PC-9 (cell line): ENCODE measurements around the gene ACAD10. TPM values are rescaled to one million over a fixed set of nuclear protein-coding genes. Genes with fewer than 3 reads are reported as not detected.

ENCODE experiments used
- BruUV-seq: library from RNA; stranded (reverse); fragments of 400-500 nt; replicated peaks from 2 replicates; lab custom pipeline; 2021; lab: Mats Ljungman, UMichigan
- CTCF ChIA-PET: fragments of 300-600 bp; sonication (Branson Sonifier 250); formaldehyde crosslinking; loops from one replicate; lab custom pipeline; 2022; ENCODE audit warnings: antibody characterized with exemption; lab: Charles Lee
- POLR2A ChIA-PET: fragments of 300-600 bp; sonication (Branson Sonifier 250); formaldehyde crosslinking; loops from one replicate; lab custom pipeline; 2022; ENCODE audit warnings: antibody characterized with exemption; ENCODE audit not compliant: unreplicated experiment; lab: Charles Lee
- DNase-seq, 2 experiments: peaks; one replicate each; pipeline versions ENCODE4 v3.0.0 to v3.0.0-alpha.2; 2015 to 2022; ENCODE audit warnings: mixed read lengths in 1 of 2
- H2AFZ ChIP-seq: fragments of 200-600 bp; sonication (generic); 2 replicates; pipeline ENCODE4 v1.8.1; 2017; ENCODE audit warnings: antibody characterized with exemption
- H3F3A ChIP-seq: fragments of 200-600 bp; sonication (generic); 2 replicates; pipeline ENCODE4 v1.8.1; 2017; ENCODE audit warnings: antibody characterized with exemption, mild to moderate bottlenecking, low read depth; ENCODE audit not compliant: insufficient read depth
- H3K27ac ChIP-seq: fragments of 200-600 bp; sonication (generic); 2 replicates; pipeline ENCODE4 v1.6.1; 2016; ENCODE audit warnings: mixed run types
- H3K27me3 ChIP-seq: fragments of 200-600 bp; sonication (generic); 2 replicates; pipeline ENCODE4 v1.6.1; 2016; ENCODE audit warnings: low read depth, mixed run types; ENCODE audit not compliant: insufficient read depth
- H3K36me3 ChIP-seq: fragments of 200-600 bp; sonication (generic); 2 replicates; pipeline ENCODE4 v1.6.1; 2016; ENCODE audit warnings: low read depth, mixed run types
- H3K4me1 ChIP-seq: fragments of 200-600 bp; sonication (generic); replicated peaks from 2 replicates; pipeline ENCODE4 v1.6.1; 2016; ENCODE audit warnings: mixed run types; ENCODE audit not compliant: insufficient read depth
- H3K4me2 ChIP-seq: fragments of 200-600 bp; sonication (generic); 2 replicates; pipeline ENCODE4 v1.6.1; 2017; ENCODE audit warnings: mixed run types
- H3K4me3 ChIP-seq: fragments of 200-600 bp; sonication (generic); 2 replicates; pipeline ENCODE4 v1.6.1; 2016; ENCODE audit warnings: mixed run types
- H3K79me2 ChIP-seq: fragments of 200-600 bp; sonication (generic); 2 replicates; pipeline ENCODE4 v1.6.1; 2017; ENCODE audit warnings: low read depth, mixed run types
- H3K9me2 ChIP-seq: fragments of 200-600 bp; sonication (generic); 2 replicates; pipeline ENCODE4 v1.8.1; 2017; ENCODE audit warnings: mild to moderate bottlenecking; ENCODE audit not compliant: insufficient read depth
- H3K9me3 ChIP-seq: fragments of 200-600 bp; sonication (generic); 2 replicates; pipeline ENCODE4 v1.8.1; 2016; ENCODE audit warnings: low read depth; ENCODE audit not compliant: insufficient read depth
- H4K20me1 ChIP-seq: fragments of 200-600 bp; sonication (generic); 2 replicates; pipeline ENCODE4 v1.8.1; 2017; ENCODE audit not compliant: insufficient read depth
- EZH2 ChIP-seq: fragments of 200-600 bp; sonication (generic); IDR thresholded peaks from 2 replicates; pipeline ENCODE4 v1.8.0; 2017; ENCODE audit warnings: antibody characterized with exemption, low read depth
- intact Hi-C: fragments of 100-400 bp; cut with micrococcal nuclease; formaldehyde crosslinking; loops from one replicate; pipeline ENCODE4 v1.10.0; 2022; ENCODE audit not compliant: unreplicated experiment
- total RNA-seq: library from RNA; stranded (reverse); gene quantifications from 2 replicates; pipeline ENCODE4 v1.2.3, GENCODE V29; 2021
- TF ChIP-seq, protein P1 (sequence below): fragments of 200-600 bp; sonication (generic); conservative IDR thresholded peaks from 2 replicates; pipeline ENCODE4 v1.6.1; 2017; ENCODE audit warnings: mixed run types, antibody characterized with exemption, mild to moderate bottlenecking, moderate library complexity

The ACAD10 gene
- total RNA-seq, 1 experiment from 2014 or later, result 30.3 TPM

DNA sequence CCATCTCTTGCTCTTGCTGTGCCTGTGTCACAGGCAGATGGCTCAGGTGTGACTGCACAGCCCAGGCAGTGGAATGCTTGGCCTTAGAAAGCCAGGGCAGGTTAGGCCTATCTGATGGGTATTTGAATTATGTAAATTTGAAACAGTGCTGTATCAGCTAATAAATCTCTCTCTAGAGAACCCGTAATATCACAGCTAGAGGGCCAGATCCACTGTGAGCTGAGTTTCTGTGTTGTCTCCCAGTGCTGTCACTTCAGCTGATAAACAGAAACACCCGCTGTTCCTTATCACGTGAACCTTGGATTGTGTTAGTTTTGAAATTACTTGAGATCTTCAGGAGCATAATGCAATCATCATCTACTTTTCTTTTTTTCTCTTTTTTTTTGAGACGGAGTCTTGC, 59.4 kb downstream of the ACAD10 start:
- TF ChIP-seq EZH2, result no peak
- TF ChIP-seq, protein P1, sequence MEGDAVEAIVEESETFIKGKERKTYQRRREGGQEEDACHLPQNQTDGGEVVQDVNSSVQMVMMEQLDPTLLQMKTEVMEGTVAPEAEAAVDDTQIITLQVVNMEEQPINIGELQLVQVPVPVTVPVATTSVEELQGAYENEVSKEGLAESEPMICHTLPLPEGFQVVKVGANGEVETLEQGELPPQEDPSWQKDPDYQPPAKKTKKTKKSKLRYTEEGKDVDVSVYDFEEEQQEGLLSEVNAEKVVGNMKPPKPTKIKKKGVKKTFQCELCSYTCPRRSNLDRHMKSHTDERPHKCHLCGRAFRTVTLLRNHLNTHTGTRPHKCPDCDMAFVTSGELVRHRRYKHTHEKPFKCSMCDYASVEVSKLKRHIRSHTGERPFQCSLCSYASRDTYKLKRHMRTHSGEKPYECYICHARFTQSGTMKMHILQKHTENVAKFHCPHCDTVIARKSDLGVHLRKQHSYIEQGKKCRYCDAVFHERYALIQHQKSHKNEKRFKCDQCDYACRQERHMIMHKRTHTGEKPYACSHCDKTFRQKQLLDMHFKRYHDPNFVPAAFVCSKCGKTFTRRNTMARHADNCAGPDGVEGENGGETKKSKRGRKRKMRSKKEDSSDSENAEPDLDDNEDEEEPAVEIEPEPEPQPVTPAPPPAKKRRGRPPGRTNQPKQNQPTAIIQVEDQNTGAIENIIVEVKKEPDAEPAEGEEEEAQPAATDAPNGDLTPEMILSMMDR, result no peak
- Histone ChIP-seq H3K4me3 (no peak overlapping the region), H3K27ac (no peak overlapping the region), H3K9me3 (no peaks in the 10 kb centered on the region), H3K4me1 (no peaks in the 10 kb centered on the region), H3K9me2 (no peaks in the 10 kb centered on the region), H4K20me1 (no peaks in the 10 kb centered on the region), H3K36me3 (no peaks in the 10 kb centered on the region), H2AFZ (no peak overlapping the region), H3K4me2 (no peak overlapping the region), H3K79me2 (no peaks in the 10 kb centered on the region), H3F3A (no peaks in the 10 kb centered on the region), H3K27me3 (no peaks in the 10 kb centered on the region)
- intact Hi-C loops, result no loop called here
- CTCF ChIA-PET, result no interaction called here
- BruUV-seq, result no TSS peak
- POLR2A ChIA-PET, result no interaction called here
- DNase-seq, result no peak

DNA sequence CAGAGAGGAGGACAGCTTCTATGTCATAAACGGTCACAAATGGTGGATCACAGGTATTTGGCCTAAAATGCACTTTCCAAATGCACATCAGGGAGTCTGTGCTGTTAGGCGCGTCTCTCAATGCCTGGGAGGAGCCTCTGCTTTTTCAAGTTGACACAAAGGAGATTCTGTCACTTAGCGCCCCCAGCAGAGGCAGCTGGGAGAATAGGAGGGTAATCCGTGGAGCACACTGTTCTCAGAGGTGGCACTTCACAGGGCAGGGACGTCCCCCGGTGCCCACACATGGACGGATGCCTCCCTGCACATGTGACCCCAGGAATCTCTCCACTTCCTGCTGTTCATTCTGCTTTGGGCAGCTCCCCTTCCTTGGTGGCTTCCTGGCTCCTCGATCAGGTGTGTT, 61.5 kb downstream of the ACAD10 start:
- H3K4me3 ChIP-seq, result no peak overlapping the region
- no peak for TF ChIP-seq EZH2
- TF ChIP-seq, protein P1, result no peak
- no peaks in the 10 kb centered on the region for H3K27me3 ChIP-seq
- 0 out of 2 replicates have a peak, but pooled peaks cover 5% of the 10 kb centered on the region for H3K36me3 ChIP-seq
- no peaks in the 10 kb centered on the region for H3K9me2 ChIP-seq
- H3K79me2 ChIP-seq, result no peaks in the 10 kb centered on the region
- no peak for DNase-seq
- no peaks in the 10 kb centered on the region for H4K20me1 ChIP-seq
- ChIA-PET POLR2A (no interaction called here), CTCF (no interaction called here)
- no peaks in the 10 kb centered on the region for H3K9me3 ChIP-seq
- H3K4me1 ChIP-seq, result no peaks in the 10 kb centered on the region
- no TSS peak for BruUV-seq
- intact Hi-C loops, result no loop called here
- H2AFZ ChIP-seq, result no peak overlapping the region
- no peaks in the 10 kb centered on the region for H3F3A ChIP-seq
- H3K4me2 ChIP-seq, result no peak overlapping the region
- no peak overlapping the region for H3K27ac ChIP-seq

DNA sequence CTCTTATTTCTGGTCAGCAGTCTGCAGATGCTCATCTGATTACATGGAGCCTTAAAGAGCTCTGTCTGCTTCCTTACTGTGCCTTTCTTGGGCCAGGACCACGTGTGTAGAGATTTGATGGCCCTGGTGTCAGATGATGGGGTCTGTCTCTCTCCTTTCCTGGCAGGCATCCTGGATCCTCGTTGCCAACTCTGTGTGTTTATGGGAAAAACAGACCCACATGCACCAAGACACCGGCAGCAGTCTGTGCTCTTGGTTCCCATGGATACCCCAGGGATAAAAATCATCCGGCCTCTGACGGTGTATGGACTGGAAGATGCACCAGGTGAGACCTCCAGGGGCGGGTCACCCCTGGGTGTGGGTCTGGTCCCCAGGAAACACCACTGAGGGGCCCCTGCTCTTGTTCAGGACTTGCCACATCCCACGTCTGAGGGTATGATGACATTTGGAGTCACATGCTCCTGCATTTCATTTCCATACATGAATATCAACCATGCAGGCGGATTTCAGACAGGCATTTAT, 62.4 kb downstream of the ACAD10 start:
- H3K9me2 ChIP-seq, result no peaks in the 10 kb centered on the region
- no peaks in the 10 kb centered on the region for H3K9me3 ChIP-seq
- no peaks in the 10 kb centered on the region for H3F3A ChIP-seq
- H3K4me1 ChIP-seq, result no peaks in the 10 kb centered on the region
- no TSS peak for BruUV-seq
- TF ChIP-seq EZH2, result no peak
- TF ChIP-seq, protein P1, result no peak
- DNase-seq, result no peak
- H3K36me3 ChIP-seq, result 0 out of 2 replicates have a peak, but pooled peaks cover 5% of the 10 kb centered on the region
- H3K27ac ChIP-seq, result no peak overlapping the region
- CTCF ChIA-PET, result no interaction called here
- H3K4me3 ChIP-seq, result no peak overlapping the region
- H2AFZ ChIP-seq, result no peak overlapping the region
- intact Hi-C loops, result no loop called here
- no peaks in the 10 kb centered on the region for H4K20me1 ChIP-seq
- POLR2A ChIA-PET, result no interaction called here
- no peak overlapping the region for H3K4me2 ChIP-seq
- no peaks in the 10 kb centered on the region for H3K79me2 ChIP-seq
- no peaks in the 10 kb centered on the region for H3K27me3 ChIP-seq
